Measurements from ENCODE around the gene KPNA1. TPM values are rescaled to one million over a fixed set of nuclear protein-coding genes. Genes with fewer than 3 reads are reported as not detected.

The KPNA1 gene
- polyA plus RNA-seq, 1 of the 3 experiments (the other 2 are of a cell fraction), result 21.6 TPM

GRCh38 chr3:122435950-122436349 is 78.8 kb downstream of the KPNA1 start:
- Histone ChIP-seq H3K36me3 (replicated peaks in 1 of 2; ENCODE audit: control insufficient read depth in 1 of 2, insufficient read depth in 2 of 2, low read length in 1 of 2) (peaks cover 73 to 92% of the 10 kb centered on the region in 2 experiments), H4K20me1 (ENCODE audit: insufficient read depth) (no peaks in the 10 kb centered on the region), H3K9me2 (no peaks in the 10 kb centered on the region), H3K27me3 (ENCODE audit: insufficient read depth) (no peaks in the 10 kb centered on the region), H3F3A (replicated peaks; ENCODE audit: insufficient read depth) (peaks cover 7% of the 10 kb centered on the region), H3K4me1 (ENCODE audit: control insufficient read depth in 1 of 2, insufficient read depth in 2 of 2, low read depth in 1 of 2, low read length in 1 of 2) (no peaks in the 10 kb centered on the region), H2AFZ (ENCODE audit: low read depth) (no peak overlapping the region), H3K9me3 (no peaks in the 10 kb centered on the region), H3K4me3 (ENCODE audit: low read depth in 2 of 2, low read length in 1 of 2) (no peak overlapping the region), H3K4me2 (no peak overlapping the region), H3K27ac (ENCODE audit: low read depth in 2 of 2, low read length in 1 of 2) (no peak overlapping the region), H3K79me2 (ENCODE audit: insufficient read depth) (peaks cover 4% of the 10 kb centered on the region; the same call in 1 of the 2 replicates), H3K9ac (no peak overlapping the region)
- 94% methylated on average over 9 of the region's 9 CpGs for WGBS (ENCODE audit: low lambda C conversion rate)
- POLR2A ChIA-PET, result no interaction called here
- TF ChIP-seq IRF3 (IDR thresholded peaks at IDR 0.05; ENCODE audit: low read depth, low read length) (no peak), CHD2 (IDR thresholded peaks at IDR 0.05; ENCODE audit: low read length, partially characterized antibody) (no peak), TEAD4 (IDR thresholded peaks at IDR 0.05; ENCODE audit: borderline replicate concordance, insufficient read depth) (no peak), YY1 (IDR thresholded peaks at IDR 0.05; ENCODE audit: low read depth) (no peak), USF2 (IDR thresholded peaks at IDR 0.05; ENCODE audit: borderline replicate concordance, low read depth, low read length) (no peak), JUND (IDR thresholded peaks at IDR 0.05) (no peak), RXRA (IDR thresholded peaks at IDR 0.05; ENCODE audit: borderline replicate concordance, low read depth) (no peak), RCOR1 (IDR thresholded peaks at IDR 0.05; ENCODE audit: low read length) (no peak), FOXJ3 (CRISPR knock-in tag; IDR thresholded peaks at IDR 0.05) (no peak), PBX3 (IDR thresholded peaks at IDR 0.05) (no peak)
- no peak for DNase-seq
- CTCF ChIA-PET, result interaction anchor here (1.6 kb wide), 1 partner anchor 43 kb away, joined by 4 read pairs; no protein-coding TSS in a partner anchor

GRCh38 chr3:122430371-122430770 is 84.4 kb downstream of the KPNA1 start:
- no peaks in the 10 kb centered on the region for H3K9me2 ChIP-seq
- peaks cover 11% of the 10 kb centered on the region; the same call in 1 of the 2 replicates for H3K79me2 ChIP-seq (ENCODE audit: insufficient read depth)
- peaks cover 69 to 88% of the 10 kb centered on the region in 2 experiments for H3K36me3 ChIP-seq (replicated peaks in 1 of 2; ENCODE audit: control insufficient read depth in 1 of 2, insufficient read depth in 2 of 2, low read length in 1 of 2)
- no peaks in the 10 kb centered on the region for H3K9me3 ChIP-seq
- CTCF ChIA-PET, result no interaction called here
- WGBS (ENCODE audit: low lambda C conversion rate), result 98% methylated on average over 2 of the region's 2 CpGs
- no peak overlapping the region for H3K4me3 ChIP-seq (ENCODE audit: low read depth in 2 of 2, low read length in 1 of 2)
- no peak overlapping the region for H3K9ac ChIP-seq
- no peak overlapping the region for H3K4me2 ChIP-seq
- H3K27me3 ChIP-seq (ENCODE audit: insufficient read depth), result no peaks in the 10 kb centered on the region
- H3K4me1 ChIP-seq (ENCODE audit: control insufficient read depth in 1 of 2, insufficient read depth in 2 of 2, low read depth in 1 of 2, low read length in 1 of 2), result no peaks in the 10 kb centered on the region; a peak in 2 of 4 replicates
- H4K20me1 ChIP-seq (ENCODE audit: insufficient read depth), result no peaks in the 10 kb centered on the region
- peaks cover 30% of the 10 kb centered on the region for H3F3A ChIP-seq (replicated peaks; ENCODE audit: insufficient read depth)
- TF ChIP-seq TCF12 (IDR thresholded peaks at IDR 0.05), result no peak
- no peak for TF ChIP-seq RAD21 (IDR thresholded peaks at IDR 0.05; ENCODE audit: low read length)
- no peak for TF ChIP-seq FOXM1 (IDR thresholded peaks at IDR 0.05; ENCODE audit: low read depth)
- TF ChIP-seq GATA2 (CRISPR knock-in tag; IDR thresholded peaks at IDR 0.05), result no peak
- TF ChIP-seq SIN3A (IDR thresholded peaks at IDR 0.05; ENCODE audit: borderline replicate concordance, low read depth, low read length), result no peak
- TF ChIP-seq EP300 (IDR thresholded peaks at IDR 0.05; ENCODE audit: borderline replicate concordance in 1 of 2, low read depth in 1 of 2, low read length in 1 of 2), result no peak
- TF ChIP-seq GABPA (IDR thresholded peaks at IDR 0.05; ENCODE audit: low read depth), result no peak
- POLR2A ChIA-PET, result no interaction called here
- no peak for DNase-seq
- no peak overlapping the region for H3K27ac ChIP-seq (ENCODE audit: low read depth in 2 of 2, low read length in 1 of 2)
- H2AFZ ChIP-seq (ENCODE audit: low read depth), result no peak overlapping the region

All from SK-N-SH (cell line).